T-helper 2 cell (primary cell): ENCODE data around the gene NABP2.

ENCODE experiments used
- DNase-seq, 5 experiments: peaks; one replicate each; pipeline versions ENCODE4 v3.0.0 to v3.0.0-alpha.2; 2012 to 2022

The NABP2 gene

DNA sequence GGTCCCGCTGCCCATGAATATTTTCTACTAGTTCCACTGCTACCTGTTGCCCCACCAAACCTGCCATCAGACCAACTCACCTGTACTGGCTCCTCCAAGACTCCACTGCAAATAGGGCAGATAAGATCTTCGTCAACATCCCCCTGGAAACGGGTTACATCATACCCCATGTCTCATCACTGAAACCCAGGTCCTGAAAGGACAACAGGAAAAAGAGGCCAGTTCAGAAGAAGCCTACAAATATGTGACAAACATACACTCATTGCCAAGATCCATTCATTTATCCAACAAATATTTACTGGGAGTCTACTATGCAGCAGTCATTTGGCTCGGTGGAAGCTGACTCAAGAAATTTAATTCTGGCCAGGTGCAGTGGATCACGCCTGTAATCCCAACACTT, 10.3 kb upstream of the NABP2 start:
- no peak for DNase-seq

DNA sequence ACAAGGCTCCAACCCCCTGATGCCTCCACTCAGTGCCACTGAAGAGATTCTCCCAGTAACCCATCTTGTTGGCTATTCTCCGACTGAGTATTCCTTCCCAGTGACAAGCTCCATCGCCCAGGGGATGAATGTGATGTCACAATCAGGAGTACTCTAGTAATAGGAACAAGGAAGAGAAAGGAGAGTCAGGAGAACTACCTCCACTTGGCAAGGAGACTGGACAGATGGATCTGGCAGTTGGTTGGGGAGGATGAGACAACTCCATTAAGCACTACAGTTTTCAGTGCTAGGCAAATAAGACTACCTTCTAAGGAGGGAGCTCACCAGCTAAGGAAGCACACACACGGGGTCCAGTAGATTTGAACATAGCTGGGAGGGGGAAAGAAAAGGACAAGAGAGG, 7.7 kb upstream of the NABP2 start:
- no peak for DNase-seq

DNA sequence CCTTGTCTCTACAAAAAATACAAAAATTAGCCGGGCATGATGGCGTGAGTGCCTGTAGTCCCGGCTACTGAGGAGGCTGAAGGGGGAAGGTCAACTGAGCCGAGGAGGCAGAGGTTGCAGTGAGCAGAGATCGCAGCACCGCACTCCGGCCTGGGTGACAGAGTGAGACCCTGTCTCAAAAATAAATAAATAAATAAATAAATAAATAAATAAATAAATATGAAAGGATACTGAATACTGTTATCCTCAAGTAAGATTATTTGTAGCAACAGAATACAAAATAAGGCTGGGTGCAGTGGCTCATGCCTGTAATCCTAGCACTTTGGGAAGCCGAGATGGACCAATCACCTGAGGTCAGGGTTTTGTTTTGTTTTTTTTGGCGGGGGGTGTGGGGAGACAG, 4.3 kb upstream of the NABP2 start:
- DNase-seq: no peak

DNA sequence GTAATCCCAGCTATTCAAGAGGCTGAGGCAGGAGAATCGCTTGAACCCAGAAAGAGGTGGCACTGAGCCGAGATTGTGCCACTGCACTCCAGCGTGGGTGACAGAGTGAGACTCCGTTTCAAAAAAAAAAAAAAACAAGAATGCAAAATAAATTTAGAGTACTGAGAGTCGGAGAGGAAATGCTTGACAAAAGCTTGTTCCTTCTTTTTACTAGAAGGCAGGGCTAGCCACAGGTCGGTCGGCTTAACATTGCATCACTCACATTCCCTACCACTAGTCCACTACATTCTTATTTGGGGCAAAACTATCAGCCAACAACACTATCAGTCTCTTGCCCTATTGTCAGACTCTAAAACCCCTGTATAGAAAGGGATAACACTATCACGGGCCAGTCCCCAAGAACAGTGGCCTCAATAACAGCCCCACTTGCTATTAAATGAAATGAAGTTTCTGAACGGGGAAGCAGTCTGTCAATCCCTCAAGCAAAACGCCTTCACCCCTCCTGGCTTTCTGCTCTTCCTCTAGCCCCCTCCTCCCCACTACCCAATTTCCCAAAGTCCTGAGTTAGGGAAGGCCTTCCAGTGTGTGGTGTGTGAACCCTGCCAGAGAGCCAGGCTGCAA, 3.4 kb upstream of the NABP2 start:
- DNase-seq: no peak

DNA sequence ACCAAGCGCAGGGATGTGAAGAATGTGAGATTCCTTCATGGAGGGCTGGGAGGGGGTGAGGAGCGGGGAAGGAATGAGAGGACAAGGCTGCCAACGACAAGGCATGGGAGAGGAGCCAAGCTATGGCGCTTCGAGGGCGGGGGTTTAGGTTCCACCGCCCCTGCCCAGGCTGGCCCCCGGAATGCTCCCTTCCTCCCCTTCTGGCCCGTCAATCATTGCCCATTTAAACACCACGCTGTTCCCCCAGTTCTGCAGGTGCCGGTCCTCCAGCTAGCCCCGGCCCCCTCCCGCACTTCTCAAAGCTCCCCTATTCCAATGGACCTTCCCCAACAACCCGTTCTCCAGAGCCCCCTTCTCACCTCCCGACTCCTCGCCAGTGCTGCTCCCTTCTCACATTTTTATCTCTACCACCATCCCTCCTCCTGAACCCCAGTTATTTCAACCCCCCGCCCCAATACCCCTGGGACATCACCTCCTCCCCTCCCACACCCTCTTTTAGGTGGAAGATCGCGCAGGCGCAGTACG, 2.8 kb upstream of the NABP2 start:
- DNase-seq: no peak

DNA sequence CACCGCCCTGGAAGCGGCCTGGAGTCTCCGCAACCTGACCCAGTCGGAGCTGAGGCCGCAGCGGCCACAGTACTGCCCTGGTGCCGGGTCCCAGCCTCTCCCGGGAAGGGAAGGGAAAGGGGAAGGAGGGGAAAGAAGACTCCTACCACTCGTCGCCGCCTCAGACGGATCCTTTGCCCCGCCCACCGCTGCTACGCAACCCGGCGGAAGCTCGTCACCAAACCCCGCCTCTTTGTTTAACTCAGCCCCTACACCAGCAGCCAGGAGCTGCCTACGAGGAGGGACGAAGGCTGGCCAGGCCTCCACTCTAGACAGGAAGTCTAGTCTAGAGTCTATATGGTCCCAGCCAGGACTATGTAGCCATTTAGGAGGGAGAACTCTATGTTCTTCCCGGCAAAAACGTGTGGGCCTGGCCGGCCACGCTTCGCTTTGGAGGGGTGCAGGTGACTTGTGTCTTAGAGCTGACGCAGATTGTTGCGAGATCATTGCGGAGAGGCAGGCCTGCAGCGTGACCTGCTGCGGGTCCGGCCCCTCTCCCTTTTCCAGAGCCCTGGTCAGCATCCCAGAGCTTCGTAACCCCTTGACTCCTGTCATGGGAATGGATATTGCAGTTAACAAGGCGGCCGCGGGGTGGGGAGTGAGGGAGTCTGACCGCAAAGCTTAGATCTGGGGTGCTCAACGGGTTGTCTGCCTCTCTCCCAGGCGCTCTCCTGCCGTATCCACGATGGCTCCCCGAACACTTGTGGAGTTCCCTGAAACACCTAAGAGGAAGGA, 2.2 kb upstream of the NABP2 start, which contains the start of gene RNF41:
TSS of gene RNF41 (minus strand) at position 166 of the 774 bp plus-strand sequence. CDS start 7,875 bp downstream, outside the sequence.
- DNase-seq: peak; percentile 78 to 93 (median 88)

DNA sequence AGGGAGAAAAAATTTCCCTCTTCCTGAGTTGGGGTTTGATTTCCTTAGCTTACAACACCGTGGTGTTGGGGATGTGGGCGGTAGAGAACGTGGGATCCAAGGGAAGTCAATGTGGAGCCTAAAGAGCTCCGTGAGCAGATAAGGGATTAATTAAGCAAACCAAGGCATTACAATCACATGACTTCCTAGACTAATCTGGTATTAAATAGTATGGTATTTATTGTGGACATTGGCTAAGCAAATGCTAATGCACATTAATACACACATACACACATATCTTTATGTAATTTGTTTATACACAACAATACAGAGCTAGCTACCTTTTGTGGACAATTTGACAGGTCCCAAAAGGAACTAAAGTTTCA, 1.6 kb upstream of the NABP2 start:
- DNase-seq: no peak

DNA sequence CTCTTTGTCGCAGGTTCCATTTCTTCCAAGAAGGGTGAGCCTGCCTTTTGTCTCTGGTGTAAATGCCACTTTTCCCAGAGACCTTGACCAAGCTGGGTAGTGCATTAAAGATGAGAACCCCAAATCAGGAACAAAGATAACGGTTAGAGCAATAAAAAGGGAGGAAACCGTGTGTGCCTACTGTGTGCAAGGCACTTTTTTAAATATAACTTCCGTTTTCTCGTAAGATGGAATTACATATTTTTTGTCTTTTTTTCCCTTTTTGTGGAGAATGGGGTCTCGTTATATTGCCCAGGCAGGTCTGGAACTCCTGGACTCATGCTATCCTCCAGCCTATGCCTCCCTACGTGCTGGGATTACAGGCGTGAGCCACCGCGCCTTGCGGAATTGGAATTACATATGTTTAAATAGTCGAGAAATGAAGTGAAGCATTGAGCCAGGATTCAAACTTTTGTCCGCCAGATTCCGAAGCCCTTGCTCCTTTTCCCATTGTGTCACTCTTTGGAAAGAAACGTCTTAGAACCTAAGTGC, 506 bp upstream of the NABP2 start:
- no peak for DNase-seq

DNA sequence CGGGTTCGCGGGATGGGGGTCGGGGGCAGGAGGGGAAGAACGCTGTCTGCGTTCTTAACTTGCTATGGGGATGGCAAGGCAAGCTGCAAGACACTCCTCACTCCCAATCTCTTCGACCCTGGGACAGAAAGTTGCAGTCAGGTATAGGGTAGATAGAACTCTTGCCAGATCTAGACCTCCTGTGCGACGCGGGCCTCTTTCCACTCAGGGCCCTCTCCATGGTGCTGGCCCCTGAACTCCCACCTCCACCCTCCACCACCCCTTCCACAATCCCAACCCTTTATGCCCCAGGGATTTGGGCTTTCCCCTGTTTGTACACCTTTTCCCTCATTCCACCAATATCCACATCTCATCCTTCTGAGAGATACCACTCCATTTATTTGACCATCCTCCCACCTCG, 812 bp downstream of the NABP2 start:
- DNase-seq: no peak

DNA sequence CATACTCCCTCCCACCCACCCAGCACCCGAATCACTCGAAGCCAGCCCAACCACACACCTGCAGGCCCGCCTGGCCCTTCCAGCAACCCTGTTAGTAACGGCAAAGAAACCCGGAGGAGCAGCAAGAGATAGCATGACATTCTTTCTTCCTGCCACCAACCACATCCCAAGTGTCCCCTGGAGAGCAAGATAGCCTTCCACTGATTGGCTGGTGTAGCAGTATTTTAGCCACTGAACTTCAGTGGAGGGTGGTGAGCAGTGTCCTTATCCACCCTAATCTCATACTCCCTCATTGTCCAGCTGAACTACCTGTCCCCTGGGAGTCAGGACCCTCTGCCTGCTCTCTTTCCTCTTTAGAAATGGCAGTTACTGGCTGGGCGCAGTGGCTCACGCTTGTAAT, 4.9 kb downstream of the NABP2 start:
- DNase-seq: no peak

DNA sequence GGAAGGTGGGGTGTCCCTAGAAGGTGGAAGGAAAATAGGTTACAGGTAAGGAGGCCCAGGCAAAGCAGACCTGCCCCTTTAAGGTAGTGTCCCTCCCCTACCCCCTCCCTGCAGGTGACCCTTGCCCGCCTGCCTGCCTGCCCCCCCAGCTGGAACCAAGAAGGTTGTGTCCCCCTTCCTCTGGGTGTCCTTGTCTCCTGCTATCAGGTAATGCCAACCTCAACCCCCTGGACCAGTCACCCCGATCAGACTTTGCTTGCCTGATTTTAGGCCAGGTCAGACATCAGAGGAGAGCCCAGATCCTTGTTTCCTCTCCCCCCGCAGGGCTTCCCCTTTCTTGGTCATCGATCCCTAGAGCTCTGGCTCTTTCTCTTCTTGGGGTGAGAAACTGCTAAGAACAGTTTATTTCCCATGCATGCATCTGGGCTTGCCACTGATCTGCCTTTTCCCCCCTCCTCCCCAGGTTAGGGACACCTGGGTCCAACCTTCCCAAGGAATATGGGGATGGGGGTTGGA, 5.8 kb downstream of the NABP2 start, which contains the start of gene SLC39A5:
TSS of gene SLC39A5 (plus strand) at position 136 of the 516 bp plus-strand sequence. CDS start 1,224 bp downstream, outside the sequence.
- DNase-seq: no peak

DNA sequence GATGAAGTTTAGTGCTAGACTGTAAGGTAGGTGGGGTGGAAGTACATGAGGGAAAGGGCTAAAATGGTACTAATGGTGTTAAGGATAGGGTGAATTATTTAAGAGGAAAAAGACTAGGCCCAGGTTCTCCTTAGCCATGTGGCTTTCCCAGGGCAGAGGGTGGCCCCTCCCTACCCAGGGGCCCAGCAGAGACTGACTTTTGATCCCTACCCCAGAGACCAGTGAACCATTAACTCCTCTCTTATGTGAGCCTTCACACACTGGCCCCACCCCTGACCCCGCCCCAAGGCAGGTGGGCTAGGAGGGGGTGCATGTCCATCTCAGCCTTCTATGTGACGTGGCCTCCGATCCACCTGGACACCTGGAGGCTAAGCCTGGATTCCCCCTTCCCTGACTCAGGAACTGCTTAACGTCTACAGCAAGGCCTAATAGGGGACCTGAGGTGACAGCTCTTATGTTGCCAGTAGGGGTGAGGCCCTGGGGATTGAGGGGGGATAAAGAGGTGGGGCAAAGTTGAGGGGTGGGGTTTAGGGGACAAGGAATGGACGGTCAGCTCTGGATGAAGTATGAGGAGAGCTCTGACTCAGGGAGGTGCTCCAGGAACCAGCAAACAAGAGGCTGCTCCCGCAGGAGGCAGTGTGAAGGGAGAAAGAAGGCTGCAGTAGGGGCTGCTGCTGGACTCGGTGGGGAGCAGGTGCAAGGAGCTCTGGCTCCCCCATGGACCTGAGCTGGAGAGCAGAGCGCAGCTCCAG, 6.5 kb downstream of the NABP2 start:
- DNase-seq: no peak

DNA sequence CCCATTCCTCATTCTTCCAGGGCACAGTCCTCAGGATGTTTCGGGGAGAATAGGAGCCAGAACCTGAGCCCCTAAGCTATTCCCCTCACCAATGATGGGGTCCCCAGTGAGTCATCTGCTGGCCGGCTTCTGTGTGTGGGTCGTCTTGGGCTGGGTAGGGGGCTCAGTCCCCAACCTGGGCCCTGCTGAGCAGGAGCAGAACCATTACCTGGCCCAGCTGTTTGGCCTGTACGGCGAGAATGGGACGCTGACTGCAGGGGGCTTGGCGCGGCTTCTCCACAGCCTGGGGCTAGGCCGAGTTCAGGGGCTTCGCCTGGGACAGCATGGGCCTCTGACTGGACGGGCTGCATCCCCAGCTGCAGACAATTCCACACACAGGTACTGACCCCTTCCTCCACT, 7.0 kb downstream of the NABP2 start:
- no peak for DNase-seq

DNA sequence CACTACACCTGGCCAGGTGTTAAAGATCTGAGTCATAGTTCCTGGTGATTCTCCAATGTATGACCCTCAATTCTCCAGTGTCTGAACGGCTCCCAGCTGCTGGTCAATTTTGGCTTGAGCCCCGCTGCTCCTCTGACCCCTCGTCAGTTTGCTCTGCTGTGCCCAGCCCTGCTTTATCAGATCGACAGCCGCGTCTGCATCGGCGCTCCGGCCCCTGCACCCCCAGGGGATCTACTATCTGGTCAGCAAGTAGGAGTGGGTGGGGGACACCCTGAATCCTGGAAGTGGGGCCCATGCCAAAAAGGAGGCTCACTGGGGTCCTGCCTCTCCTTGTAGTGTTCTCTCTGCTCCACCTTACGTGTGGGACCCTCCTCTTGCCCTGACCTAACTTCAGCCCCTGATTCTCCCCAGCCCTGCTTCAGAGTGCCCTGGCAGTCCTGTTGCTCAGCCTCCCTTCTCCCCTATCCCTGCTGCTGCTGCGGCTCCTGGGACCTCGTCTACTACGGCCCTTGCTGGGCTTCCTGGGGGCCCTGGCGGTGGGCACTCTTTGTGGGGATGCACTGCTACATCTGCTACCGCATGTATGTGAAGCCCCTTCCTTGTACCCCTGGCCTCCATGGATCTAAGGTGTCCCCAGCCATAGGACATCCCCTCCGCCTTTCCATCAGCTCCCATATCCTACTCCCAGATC, 10.7 kb downstream of the NABP2 start:
- no peak for DNase-seq

DNA sequence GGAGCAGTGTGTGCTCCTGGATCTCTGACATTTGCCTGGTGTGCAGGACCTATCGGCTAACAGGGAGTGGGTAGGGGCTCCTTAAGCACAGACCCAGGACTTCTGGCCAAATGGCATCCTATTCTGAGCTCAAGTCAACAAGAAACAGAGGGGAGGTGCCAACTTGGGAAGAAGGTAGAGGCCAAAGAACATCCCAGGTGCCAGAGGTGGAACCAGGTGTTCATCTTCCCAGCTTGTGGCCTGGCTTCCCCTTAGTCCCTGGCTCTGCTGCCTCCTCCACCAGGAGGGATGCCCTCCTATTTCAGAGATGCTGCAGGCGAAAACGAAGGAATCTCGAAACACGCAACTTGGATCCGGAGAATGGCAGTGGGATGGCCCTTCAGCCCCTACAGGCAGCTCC, 11.9 kb downstream of the NABP2 start:
- no peak for DNase-seq

DNA sequence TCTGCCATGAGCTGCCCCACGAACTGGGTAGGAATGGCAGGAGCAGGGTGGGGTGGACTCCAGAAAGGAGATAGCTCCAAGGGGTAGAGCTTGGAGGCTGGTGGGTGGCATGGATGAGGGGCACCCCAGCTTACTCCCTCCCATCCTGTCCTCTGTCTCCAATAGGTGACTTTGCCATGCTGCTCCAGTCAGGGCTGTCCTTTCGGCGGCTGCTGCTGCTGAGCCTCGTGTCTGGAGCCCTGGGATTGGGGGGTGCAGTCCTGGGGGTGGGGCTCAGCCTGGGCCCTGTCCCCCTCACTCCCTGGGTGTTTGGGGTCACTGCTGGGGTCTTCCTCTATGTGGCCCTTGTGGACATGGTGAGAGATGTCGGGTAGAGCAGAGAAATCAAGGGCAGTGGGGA, 12.8 kb downstream of the NABP2 start:
- DNase-seq: no peak

DNA sequence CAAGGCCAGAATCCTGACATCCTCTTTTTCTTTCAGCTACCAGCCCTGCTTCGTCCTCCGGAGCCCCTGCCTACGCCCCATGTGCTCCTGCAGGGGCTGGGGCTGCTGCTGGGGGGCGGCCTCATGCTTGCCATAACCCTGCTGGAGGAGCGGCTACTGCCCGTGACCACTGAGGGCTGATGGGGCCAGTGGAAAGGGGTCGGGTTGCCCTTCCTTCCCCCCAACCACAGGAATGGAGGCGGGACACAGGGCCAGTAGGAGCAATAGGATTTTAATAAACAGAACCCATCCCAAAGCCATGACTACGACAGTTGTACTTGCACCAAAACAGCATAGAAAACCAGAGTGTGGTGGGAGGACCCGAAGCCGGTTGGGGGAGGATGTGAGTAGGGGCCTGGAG, 13.4 kb downstream of the NABP2 start:
- DNase-seq: no peak

DNA sequence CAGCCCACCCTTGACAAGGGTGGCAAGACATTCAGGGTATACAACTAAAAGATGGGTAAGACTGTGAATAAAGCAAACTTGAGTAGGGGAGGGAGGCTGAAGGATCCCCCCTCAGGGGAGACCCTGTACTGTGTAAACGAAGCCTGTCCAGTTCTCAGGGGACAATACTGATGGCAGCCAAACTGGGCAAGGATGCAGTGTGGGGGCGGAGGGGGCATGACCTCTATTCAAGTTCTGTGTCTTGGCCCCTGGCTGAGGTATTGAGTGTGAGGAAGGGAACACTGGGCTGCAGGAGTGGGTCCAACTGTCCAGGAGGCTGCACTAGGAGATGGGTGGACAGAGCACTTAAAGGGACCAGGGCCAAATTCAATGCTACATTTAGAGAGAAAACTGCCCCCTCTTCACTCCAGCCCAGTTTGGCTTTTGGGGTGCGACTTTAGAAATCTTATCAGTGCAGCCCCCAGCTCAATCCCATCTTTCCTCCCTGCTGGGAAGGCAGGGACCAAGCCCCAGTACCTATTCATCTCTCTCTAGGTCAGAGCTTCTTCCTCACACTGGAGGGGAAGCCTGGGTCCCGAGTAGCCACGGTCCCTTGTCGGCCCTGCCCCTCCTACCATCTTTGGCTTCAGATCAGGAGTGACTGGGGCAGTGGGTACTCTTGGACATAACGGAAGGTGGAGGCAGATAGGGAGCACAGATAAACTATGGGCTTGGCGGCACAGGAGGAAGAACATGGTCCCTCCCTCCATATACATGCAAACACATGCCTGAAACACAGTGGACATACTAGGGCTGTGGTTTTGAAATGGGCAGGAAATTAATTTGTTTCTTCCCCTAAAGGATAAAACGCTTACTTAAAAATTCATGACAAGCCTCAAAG, 17.5 kb downstream of the NABP2 start:
- no peak for DNase-seq

DNA sequence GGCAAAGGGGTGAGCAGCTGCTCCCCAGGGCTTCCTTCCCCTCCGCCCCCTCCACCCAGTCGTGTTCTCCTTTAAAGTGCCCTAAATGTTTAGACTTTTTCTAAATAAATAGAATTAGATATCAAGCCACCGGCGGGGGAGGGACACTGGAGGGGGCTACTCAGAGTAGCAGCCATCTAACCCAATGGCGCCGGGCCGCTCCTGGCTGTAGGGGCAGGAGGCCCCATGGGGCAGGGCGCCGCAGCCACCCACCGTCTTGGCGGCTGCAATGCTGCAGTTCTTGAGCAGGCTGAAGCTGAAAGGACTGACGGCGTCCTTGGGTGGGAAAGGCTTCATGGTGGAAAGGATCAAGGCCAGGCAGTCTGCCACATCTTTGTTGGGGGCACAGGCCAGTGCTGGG, 18.8 kb downstream of the NABP2 start:
- DNase-seq: no peak

DNA sequence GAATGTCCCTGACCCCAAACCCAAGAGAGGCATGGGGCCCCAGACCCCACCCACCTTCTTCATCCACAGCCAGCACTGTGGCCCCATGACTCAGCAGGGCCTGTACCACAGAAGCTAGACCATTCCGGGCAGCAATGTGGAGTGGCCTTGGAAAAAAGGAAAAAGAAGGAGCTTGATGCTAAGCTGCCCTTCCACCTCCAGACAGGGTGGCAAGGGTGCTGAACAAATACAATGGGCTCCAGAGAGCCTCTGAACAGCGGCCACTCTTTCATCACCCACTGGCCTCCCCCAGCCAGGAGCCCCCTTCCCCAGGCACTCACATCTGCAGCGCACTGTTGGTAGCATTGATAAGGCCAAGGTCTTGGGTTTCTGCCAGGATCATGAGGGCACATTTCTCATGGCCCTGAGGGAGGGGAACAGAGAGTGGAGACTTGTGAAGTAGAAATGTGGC, 19.6 kb downstream of the NABP2 start:
- DNase-seq: no peak

DNA sequence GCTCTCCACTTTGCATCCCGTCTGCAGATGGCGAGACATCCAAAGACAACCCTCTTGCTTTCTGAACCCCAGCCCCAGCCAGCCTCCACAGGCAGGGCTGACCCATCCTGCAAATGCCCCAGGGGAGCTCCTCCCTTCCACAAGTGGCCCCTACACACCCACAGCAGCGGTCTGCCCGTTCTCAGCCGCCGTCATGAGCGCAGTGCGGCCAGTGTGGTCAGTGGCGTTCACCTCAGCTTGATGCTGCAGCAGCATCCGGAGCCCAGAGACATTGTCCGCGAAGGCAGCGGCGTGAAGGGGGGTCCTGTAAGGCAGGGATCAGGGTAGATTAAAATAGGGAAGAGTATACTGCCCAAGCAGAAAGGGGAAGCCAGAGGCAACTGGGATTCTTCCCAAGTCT, 20.4 kb downstream of the NABP2 start:
- no peak for DNase-seq
